HS-27A (cell line): ENCODE results near the gene INMT.
"Not testable (repeated sequence)": the region's sequence is repeated elsewhere in the genome, so short reads cannot be mapped to it uniquely, and the experiment has no call there.

ENCODE experiments used
- DNase-seq: peaks from one replicate; pipeline ENCODE4 v3.0.0-alpha.2; 2012; ENCODE audit warnings: low read depth, missing footprints

Gene INMT

GRCh38 chr7:30751696-30752273, at the start of gene INMT:
Gene INMT (plus strand): TSS chr7:30752135. CDS start chr7:30752151, 16 bp downstream.
- no peak for DNase-seq

GRCh38 chr7:30702200-30702599, 49.7 kb upstream of the INMT start:
- no peak for DNase-seq

GRCh38 chr7:30703756-30704155, 48.2 kb upstream of the INMT start:
- DNase-seq, result no peak

DNA sequence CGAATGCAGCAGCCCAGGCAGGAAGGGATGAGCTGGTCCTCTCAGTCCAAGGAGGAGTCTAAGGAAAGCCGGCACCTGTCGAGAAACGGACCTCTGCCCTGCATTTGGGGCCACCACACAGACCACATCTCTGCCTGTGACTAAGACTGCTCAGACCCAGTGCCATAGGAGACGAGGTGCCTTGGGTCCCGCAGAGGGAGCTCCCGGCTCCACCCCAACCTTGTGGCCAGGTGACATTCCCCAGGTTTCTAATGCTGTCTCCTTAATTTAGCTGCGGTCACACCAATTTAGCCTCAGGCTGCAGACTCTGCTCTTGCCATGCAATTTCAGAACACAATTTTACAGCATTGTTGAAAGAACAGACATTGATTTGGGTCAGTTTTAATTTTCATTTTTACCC, 46.9 kb upstream of the INMT start:
- no peak for DNase-seq

DNA sequence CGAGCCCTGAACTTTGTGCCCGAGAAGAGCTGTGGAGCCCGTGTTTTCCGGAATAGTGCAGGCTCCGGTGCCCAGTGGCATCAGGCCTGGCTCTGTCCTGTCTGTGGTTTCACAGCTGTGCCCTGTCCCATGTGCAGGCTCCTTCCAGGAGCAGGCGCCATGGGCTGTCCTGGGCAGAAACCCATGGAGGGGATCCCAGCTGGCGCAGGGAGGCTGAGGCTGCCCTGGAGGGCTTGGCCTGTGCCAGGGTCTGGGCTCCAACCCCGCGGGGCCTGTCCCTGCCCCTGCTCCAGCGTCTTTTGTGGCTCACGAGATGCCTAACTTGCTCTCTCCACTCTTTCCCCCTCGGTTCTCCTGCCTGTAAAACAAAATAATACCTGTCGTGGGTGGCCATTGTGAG, 46.3 kb upstream of the INMT start:
- DNase-seq, result no peak

DNA sequence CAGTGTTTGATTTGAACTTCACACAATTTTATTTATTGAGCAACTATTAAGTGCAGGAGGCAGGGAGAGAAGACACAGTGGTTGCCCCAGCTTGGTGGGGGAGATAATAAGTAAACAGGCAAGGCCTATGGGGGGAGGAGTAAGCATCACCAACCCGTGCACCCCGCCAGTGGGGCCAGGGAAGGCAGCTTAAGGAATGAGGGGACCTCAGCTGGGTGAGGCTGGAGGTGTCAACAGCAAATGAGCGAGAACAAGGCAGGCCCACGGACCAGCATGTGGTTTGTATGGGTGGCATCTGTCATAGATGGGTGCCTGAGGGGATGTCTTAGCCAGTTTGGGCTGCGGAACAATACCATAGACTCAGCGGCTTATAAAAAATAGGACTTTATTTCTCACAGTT, 45.6 kb upstream of the INMT start:
- no peak for DNase-seq

GRCh38 chr7:30706908-30707307, 45.0 kb upstream of the INMT start:
- DNase-seq, result no peak

DNA sequence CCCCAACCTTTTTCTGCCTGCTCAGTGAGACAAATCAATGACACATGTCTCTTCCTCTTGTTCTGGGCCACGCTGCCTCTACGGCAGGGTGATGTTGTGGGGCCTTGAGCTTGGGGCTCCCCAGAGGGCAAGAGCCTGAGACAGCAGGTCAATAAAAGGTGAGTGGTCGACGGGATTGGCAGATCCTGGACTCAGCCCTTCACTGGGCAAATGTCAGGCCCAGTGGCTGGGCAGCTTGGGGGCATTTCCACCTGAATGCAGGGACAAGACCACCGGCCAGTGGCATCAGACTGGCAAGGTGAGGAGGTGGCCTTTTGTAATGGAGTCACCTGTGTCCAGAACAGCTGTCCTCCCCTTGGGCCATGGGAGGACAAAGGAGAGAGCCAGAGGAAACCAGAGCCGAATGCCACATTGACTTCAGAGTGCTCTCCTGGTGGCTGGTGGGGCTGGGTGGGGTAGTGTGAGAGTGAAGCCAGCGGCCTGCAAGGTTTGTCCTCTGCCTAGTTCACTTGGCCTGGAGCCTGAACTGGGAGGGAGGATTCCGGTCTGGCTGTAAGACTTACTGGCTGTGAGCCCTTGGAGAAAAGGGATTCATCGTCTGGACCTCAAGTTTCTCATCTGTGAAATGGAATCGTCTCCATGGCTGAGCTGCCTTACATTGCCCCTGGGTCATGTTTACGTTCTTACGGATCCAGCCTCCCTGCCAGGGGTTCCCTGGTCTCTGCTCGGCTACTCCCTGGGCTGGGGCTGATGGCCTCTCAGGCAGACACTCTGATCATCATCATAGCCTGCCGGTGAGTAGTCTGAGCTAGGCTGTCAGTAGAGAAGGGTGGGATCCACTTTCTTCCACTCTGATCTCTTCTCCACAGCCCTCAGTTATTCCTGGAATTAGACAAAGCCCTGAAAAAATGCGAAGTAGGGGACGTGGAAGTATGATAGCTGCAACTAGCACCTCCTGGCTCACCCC, 44.3 kb upstream of the INMT start:
- DNase-seq, result no peak

DNA sequence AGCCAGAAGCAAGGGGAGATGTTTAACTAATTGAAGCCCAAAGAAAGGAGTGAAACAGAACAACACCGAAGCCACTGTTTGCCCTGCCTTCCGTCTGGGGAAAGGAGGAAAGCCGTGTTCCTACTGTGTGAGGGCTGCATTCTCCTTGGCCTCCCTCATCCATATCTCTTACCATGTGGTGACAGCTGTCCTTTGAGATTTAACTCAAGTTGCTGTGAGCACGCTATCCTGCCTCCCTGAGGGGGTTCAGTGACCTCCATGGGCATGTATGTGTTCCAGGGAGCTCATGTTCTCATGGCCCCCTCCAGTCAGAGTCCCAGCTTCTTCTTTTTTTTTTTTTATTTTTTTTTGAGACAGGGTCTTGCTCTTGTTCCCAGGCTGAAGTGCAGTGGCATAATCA, 43.5 kb upstream of the INMT start:
- no peak for DNase-seq

DNA sequence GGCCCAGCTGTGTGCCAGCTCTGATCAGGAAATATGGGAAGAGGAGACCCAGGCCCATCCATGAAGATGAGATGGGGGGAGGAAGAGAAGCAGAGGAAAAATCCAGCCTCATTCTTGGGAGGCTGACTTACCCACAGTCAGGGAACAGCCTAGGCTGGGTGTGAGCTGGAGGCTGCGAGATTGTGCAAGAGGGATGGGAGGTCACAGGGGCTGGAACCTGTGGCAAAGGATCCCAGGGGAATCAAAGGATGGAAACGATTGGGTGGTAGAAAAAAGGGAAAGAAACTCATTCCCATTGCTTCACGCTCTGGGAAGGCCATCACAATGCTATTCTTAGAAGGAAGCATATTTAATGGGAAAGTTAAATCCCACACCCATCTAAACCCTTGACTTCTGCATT, 43.0 kb upstream of the INMT start:
- DNase-seq, result no peak

DNA sequence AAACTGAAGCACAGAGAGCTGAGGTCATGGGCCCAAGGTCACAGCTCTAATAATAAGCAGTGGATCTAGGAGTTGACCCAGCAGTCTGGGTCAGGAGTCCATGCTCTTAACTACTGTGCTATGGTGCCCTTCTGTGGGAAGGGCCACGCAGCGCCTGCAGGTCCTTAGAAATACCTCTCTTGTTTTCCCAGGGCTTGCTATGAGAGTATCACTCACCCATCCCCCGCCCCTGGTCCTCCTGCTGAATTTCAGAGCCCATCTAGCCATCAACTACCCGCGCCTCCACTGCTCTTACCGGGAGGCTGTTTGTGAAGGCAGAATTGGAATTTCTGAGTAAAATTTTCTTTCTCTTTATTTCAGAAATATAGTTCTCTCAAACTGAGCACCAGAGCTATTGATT, 42.4 kb upstream of the INMT start:
- no peak for DNase-seq

DNA sequence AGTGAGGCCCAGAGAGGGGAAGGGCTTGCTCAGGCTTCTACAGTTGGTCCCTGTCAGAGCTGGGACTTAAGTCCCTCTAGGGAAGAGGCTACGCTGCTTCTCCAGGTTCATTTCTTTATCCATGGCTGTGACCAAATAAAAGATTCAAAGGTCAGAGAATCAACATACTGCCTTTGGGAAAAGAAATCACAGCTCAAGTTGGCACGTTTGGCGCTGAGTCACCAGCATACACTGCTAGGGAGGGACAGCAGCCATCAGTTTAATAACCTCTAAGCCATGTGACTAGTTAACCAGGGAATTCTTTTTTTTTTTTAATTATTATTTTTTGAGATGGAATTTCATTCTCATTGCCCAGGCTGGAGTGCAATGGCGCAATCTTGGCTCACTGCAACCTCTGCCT, 41.3 kb upstream of the INMT start:
- DNase-seq, result no peak

- no peak for DNase-seq
Measured at GRCh38 chr7:30713392-30713791, 38.5 kb upstream of the INMT start.

- no peak for DNase-seq
Measured at GRCh38 chr7:30714129-30714528, 37.8 kb upstream of the INMT start.

DNA sequence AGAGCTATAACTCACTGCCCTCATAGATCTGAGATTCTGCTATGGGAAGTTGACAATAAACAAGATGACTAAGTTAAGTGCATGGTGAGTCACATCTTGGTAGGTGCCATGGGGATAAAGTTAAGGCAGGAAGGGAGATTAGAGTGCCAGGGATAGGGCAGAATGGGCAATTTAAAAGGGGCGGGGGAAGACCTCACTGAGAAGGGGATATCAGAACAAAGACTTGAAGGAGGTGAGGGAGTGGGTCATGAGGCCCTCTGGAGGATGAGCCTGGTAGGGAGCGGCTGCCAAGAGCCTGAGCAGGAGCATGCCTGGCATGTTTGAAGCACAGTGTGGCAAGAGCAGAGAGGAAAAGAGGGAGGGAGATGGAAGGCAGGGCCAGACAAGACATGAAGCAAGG, 34.8 kb upstream of the INMT start:
- no peak for DNase-seq

DNA sequence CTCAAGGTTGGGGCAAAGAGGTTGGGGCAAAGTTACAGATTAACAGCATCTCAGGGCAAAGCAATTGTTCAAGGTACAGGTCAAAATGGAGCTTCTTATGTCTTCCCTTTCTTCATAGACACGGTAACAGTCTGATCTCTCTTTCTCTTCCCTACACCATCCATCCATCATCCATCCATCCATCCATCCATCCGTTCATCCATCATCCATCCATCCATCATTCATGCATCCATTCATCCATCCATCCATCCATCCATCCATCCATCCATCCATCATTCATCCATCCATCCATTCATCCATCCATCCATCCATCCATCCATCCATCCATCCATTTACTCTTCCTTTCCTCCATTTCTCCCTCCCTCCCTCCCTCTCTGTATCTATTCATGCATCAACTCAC, 32.5 kb upstream of the INMT start:
- not testable (repeated sequence) for DNase-seq

GRCh38 chr7:30721211-30721610, 30.7 kb upstream of the INMT start:
- no peak for DNase-seq

GRCh38 chr7:30722187-30722586, 29.7 kb upstream of the INMT start:
- no peak for DNase-seq

GRCh38 chr7:30722671-30723070, 29.3 kb upstream of the INMT start:
- DNase-seq, result no peak

DNA sequence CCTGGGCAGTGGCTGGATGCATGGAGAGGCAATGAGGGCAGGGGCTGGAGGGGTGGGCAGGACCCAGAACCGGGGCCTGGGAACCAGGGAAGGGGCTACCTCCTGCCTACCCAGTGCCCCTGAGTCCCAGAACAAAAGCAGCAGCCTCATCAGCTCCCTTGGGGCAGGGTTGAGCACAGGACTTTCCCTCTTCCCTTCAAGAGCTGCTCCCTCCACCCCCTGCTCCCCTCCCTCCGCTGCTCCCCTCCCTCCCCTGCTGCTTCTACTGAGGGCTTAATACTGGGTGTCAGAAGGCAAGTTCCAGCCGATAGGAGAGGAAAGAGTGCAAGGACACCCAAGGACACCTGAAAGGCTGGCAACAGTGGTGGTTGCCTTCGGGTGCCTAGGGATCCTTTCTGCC, 28.2 kb upstream of the INMT start:
- DNase-seq, result no peak

DNA sequence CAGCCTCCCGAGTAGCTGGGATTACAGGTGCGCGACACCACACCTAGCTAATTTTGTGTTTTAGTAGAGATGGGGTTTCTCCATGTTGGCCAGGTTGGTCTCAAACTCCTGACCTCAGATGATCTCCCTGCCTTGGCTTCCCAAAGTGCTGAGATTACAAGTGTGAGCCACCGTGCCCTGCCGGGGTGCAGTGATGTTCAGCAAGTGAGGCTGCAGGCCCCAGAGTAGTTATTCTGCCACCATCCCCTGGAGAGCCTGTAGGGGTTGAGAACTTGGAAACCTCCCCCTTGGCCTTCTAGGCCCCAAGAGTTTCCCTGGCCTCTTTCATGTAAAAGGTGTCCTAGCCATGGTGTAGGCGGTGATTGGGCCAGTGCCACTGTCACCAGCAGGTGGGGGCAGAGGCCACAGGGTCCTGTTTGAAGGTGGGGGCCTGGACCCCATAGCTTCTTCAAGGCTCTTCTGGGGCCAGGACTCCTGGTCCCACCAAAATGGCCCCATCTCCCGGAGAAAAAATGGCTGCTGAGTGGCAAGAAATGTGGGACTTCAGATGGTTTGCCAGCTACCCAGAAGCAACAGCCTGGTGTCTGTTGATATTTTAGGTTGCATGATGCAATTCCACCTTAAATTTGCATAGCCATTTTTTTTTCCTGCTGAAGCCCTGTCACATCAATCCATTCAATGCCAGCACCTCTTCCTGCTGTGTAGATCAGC, 25.5 kb upstream of the INMT start:
- no peak for DNase-seq

DNA sequence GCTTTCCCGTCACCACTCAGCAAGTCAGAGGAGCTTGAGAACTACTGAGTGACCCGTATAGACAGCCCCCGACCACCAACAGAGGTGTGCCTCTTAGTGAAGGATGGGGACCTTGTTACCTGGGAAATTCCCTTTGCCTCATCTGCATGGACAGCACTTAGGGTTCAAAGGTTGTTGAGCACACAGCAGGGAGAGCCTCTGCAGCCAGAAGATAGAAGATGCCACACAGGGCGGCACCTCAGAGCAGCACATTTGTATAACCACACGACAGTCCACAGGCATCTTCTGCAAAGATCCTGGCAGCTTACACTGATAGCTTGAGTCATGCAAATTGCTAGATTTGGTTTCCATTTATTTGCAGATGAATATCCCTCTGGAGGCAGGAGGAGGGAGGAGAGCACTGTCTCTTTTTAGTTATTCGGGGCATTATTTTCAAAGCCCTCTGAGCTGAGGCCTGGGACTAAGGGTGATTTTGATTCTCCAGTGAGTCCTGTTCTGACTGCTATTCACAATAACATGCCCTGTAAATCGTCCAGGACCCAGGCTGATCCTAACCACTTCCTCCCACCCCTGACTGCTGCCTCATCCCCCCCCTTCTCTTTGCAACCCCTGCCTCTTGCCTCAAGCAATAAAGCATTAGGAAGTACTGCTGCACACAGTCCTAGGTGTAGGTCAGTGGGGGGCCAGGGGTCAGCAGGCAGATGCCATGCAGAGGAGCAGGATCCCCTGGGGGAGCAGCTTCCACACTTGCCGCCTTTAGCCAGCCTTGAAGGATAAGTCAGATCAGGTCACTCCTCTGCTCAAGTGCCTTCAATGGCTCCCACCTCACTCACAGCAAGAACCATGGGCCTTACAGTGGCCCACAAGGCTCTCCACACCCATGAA, 24.6 kb upstream of the INMT start:
- no peak for DNase-seq
